Measurements from ENCODE around the gene FKBP1A. TPM values are rescaled to one million over a fixed set of nuclear protein-coding genes. Genes with fewer than 3 reads are reported as not detected.
"Not testable (repeated sequence)": the region's sequence is repeated elsewhere in the genome, so short reads cannot be mapped to it uniquely, and the experiment has no call there.

The FKBP1A gene
- total RNA-seq, 1 donor from 2014 or later = 291 TPM

GRCh38 chr20:1345756-1346093 lies 47.1 kb downstream of the FKBP1A start:
- Histone ChIP-seq H3K27ac (no peak overlapping the region), H3K4me3 (no peak overlapping the region), H3K27me3 (ENCODE audit: low read depth) (no peaks in the 10 kb centered on the region), H3K36me3 (no peaks in the 10 kb centered on the region), H3K4me1 (peaks cover 6% of the 10 kb centered on the region), H3K9me3 (no peaks in the 10 kb centered on the region)
- ATAC-seq (no peak), DNase-seq (no peak)
- no peak for TF ChIP-seq CTCF (IDR thresholded peaks at IDR 0.05)
- intact Hi-C loops (cut with DNase I) = no loop called here

DNA sequence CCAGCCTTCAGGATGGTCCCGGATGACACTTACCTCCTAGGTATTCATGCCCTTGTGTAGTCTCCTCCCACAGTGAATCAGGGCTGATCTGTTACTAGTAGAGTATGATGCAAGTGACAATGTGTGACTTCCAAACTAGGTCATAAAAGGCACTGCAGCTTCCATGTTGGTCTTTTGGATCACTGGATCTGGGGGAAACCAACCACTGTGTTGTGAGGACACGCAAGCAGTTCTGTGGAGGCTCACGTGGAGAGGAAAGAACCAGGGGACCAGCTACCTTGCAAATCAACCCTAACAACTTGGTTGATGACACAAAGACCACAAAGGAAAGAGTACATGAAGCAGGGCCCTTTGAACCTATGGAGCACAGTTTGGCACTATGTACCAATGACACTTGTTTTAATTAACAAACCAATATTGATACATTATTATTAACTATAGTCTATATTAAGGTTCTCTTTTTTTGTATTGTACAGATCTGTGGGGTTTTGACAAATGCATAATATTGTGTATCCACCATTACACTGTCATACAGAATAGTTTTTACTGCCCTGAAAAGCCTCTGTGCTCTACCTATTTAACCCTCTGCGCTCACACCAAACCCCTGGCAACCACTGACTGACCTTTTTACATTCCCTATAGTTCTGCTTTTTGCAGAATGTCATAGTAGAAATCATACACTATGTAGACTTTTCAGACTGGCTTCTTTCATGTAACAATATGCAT lies 47.7 kb downstream of the FKBP1A start:
- no peak for ATAC-seq
- intact Hi-C loops (cut with DNase I) = no loop called here
- DNase-seq = no peak

GRCh38 chr20:1343446-1344124 lies 49.3 kb downstream of the FKBP1A start:
- H3K4me3 ChIP-seq; H3K36me3 ChIP-seq; H3K4me1 ChIP-seq; H3K27ac ChIP-seq; intact Hi-C loops (cut with DNase I); H3K9me3 ChIP-seq; H3K27me3 ChIP-seq (ENCODE audit: low read depth); ATAC-seq; DNase-seq: not testable (repeated sequence)

More for the DNA sequence above, 47.7 kb downstream of the FKBP1A start:
- Histone ChIP-seq H3K27me3 (ENCODE audit: low read depth) (no peaks in the 10 kb centered on the region), H3K36me3 (no peaks in the 10 kb centered on the region), H3K27ac (no peak overlapping the region), H3K9me3 (no peaks in the 10 kb centered on the region), H3K4me3 (no peak overlapping the region), H3K4me1 (peaks cover 6% of the 10 kb centered on the region)
- no peak for TF ChIP-seq CTCF (IDR thresholded peaks at IDR 0.05)

GRCh38 chr20:1341561-1342265 lies 51.1 kb downstream of the FKBP1A start:
- Histone ChIP-seq H3K9me3 (no peaks in the 10 kb centered on the region), H3K27ac (no peak overlapping the region), H3K4me3 (no peak overlapping the region), H3K36me3 (no peaks in the 10 kb centered on the region), H3K4me1 (peaks cover 24% of the 10 kb centered on the region), H3K27me3 (ENCODE audit: low read depth) (no peaks in the 10 kb centered on the region)
- intact Hi-C loops (cut with DNase I) = no loop called here
- DNase-seq = no peak
- no peak for TF ChIP-seq CTCF (IDR thresholded peaks at IDR 0.05)
- ATAC-seq = no peak

DNA sequence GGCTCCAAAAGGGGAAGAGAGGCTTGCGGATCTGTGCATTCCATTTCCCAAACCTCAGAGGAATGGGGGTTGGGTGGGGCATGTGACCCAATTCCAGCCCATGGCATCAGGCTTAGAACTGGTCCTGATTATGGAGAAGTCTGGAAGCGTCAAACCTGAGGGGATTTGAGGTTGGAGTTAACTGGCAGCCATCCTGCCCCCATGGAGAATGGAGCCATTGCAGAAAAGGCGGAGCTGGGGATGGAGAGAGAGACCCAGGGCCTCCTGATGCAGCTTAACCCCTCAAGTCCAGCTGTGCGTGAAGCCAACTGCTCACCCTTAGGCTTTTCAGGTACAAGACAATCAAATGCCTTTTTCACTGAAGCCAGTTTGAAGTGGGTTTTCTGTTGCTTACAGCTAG lies 54.1 kb downstream of the FKBP1A start:
- Histone ChIP-seq H3K36me3 (no peaks in the 10 kb centered on the region), H3K27me3 (ENCODE audit: low read depth) (no peaks in the 10 kb centered on the region), H3K4me3 (no peak overlapping the region), H3K4me1 (peaks cover 39% of the 10 kb centered on the region), H3K9me3 (no peaks in the 10 kb centered on the region), H3K27ac (peak overlapping the region; percentile 18)
- intact Hi-C loops (cut with DNase I) = no loop called here
- DNase-seq (no peak), ATAC-seq (no peak)
- no peak for TF ChIP-seq CTCF (IDR thresholded peaks at IDR 0.05)

- Histone ChIP-seq H3K36me3 (no peaks in the 10 kb centered on the region), H3K4me3 (no peak overlapping the region), H3K4me1 (peaks cover 40% of the 10 kb centered on the region), H3K27ac (peak overlapping the region; percentile 81), H3K27me3 (ENCODE audit: low read depth) (no peaks in the 10 kb centered on the region), H3K9me3 (no peaks in the 10 kb centered on the region)
- ATAC-seq = no peak
- DNase-seq = no peak
- intact Hi-C loops (cut with DNase I) = no loop called here
- TF ChIP-seq CTCF (IDR thresholded peaks at IDR 0.05) = no peak
These were observed 54.8 kb downstream of the FKBP1A start for GRCh38 chr20:1338096-1338495.
